Measurements from ENCODE around the gene USP48. TPM values are rescaled to one million over a fixed set of nuclear protein-coding genes. Genes with fewer than 3 reads are reported as not detected.

USP48 gene
- total and polyA plus RNA-seq, 2 of the 4 experiments (the other 2 are of a cell fraction), result 24.7 to 25.0 TPM

GRCh38 chr1:21755067-21755466 is 27.9 kb downstream of the USP48 start:
- no peak overlapping the region for H4K8ac ChIP-seq (ENCODE audit: low read depth in 2 of 2, low read length in 2 of 2)
- peaks cover 32% of the 10 kb centered on the region for H3K36me3 ChIP-seq (ENCODE audit: control insufficient read depth, insufficient read depth, low read length)
- no peak overlapping the region for H2AFZ ChIP-seq (replicated peaks; ENCODE audit: low read length, poor library complexity)
- no peak overlapping the region for H4K5ac ChIP-seq (ENCODE audit: low read depth, low read length)
- H3K9me1 ChIP-seq (ENCODE audit: insufficient read depth, low read length), result no peaks in the 10 kb centered on the region; the same call in 1 of the 2 replicates
- no peak overlapping the region for H2BK15ac ChIP-seq (ENCODE audit: low read depth, low read length)
- ChIA-PET CTCF (no interaction called here), POLR2A (ENCODE audit: unreplicated experiment) (no interaction called here)
- no peak overlapping the region for H3K9ac ChIP-seq (ENCODE audit: low read depth, low read length)
- dilution Hi-C loops (cut with HindIII; ENCODE audit: low sequenced_read_pairs, unreplicated experiment) (no loop called here), in situ Hi-C loops (cut with MboI; ENCODE audit: low sequenced_read_pairs) (no loop called here), intact Hi-C loops (cut with micrococcal nuclease) (no loop called here)
- ATAC-seq (ENCODE audit: low read depth), result no peak
- H3K4ac ChIP-seq (ENCODE audit: low read depth, low read length), result no peak overlapping the region
- no peak overlapping the region for H3K18ac ChIP-seq (ENCODE audit: low read depth, low read length)
- H3K9me3 ChIP-seq (ENCODE audit: control insufficient read depth, insufficient read depth, low read length), result no peaks in the 10 kb centered on the region
- no peaks in the 10 kb centered on the region for H3K27me3 ChIP-seq (ENCODE audit: control insufficient read depth, insufficient read depth, low read length)
- TF ChIP-seq MAZ (IDR thresholded peaks at IDR 0.05; ENCODE audit: borderline replicate concordance, low read depth, low read length) (no peak), RCOR1 (IDR thresholded peaks at IDR 0.05; ENCODE audit: insufficient replicate concordance, low read length) (no peak), SMC3 (IDR thresholded peaks at IDR 0.05; ENCODE audit: low read depth, low read length) (no peak), BHLHE40 (IDR thresholded peaks at IDR 0.05; ENCODE audit: low read depth, low read length) (no peak), CTCF (conservative IDR thresholded peaks at IDR 0.05; ENCODE audit: low read depth, low read length) (no peak), POLR2A (IDR thresholded peaks at IDR 0.05; ENCODE audit: low read depth, low read length) (no peak), NFE2L2 (IDR thresholded peaks at IDR 0.05; ENCODE audit: low read depth, low read length) (no peak), MXI1 (IDR thresholded peaks at IDR 0.05; ENCODE audit: borderline replicate concordance, low read depth, low read length) (no peak), CEBPB (IDR thresholded peaks at IDR 0.05; ENCODE audit: low read depth, low read length) (no peak), USF2 (IDR thresholded peaks at IDR 0.05; ENCODE audit: low read depth, low read length) (no peak), FOS (IDR thresholded peaks at IDR 0.05; ENCODE audit: low read depth, low read length) (no peak), CHD1 (IDR thresholded peaks at IDR 0.05; ENCODE audit: low read depth, low read length) (no peak), RAD21 (IDR thresholded peaks at IDR 0.05; ENCODE audit: low read length) (no peak)
- H3K4me1 ChIP-seq (ENCODE audit: control insufficient read depth, insufficient read depth, low read length), result no peaks in the 10 kb centered on the region
- no peak for DNase-seq
- H3K79me1 ChIP-seq (ENCODE audit: low read depth in 1 of 2, low read length in 2 of 2), result peaks cover 18 to 59% of the 10 kb centered on the region in 2 experiments
- no peak overlapping the region for H2AK5ac ChIP-seq (ENCODE audit: low read depth, low read length)
- BruUV-seq (replicated peaks), result no TSS peak
- H4K91ac ChIP-seq (ENCODE audit: insufficient read depth, low read depth, low read length), result no peak overlapping the region
- no peak overlapping the region for H3K56ac ChIP-seq (ENCODE audit: extremely low read depth, insufficient read depth, low read length)
- H2AK9ac ChIP-seq (replicated peaks; ENCODE audit: low read depth, low read length, poor library complexity), result no peak overlapping the region
- no peak overlapping the region for H3K23ac ChIP-seq (ENCODE audit: low read depth, low read length)
- no peak overlapping the region for H3K4me2 ChIP-seq (ENCODE audit: low read depth, low read length)
- no peak overlapping the region for H2BK20ac ChIP-seq (ENCODE audit: low read depth, low read length)
- no peak overlapping the region for H2BK5ac ChIP-seq (ENCODE audit: low read depth, low read length, poor library complexity, severe bottlenecking)
- H4K20me1 ChIP-seq (ENCODE audit: insufficient read depth, low read length), result peaks cover 25% of the 10 kb centered on the region
- no peak overlapping the region for H2BK120ac ChIP-seq (ENCODE audit: low read depth, low read length)
- H3K27ac ChIP-seq (ENCODE audit: insufficient read depth, low read length), result no peak overlapping the region
- H3K14ac ChIP-seq (replicated peaks; ENCODE audit: low read depth, low read length), result no peak overlapping the region
- no peak overlapping the region for H3K4me3 ChIP-seq (ENCODE audit: insufficient read depth, low read depth, low read length)
- no CpG with 5 or more reads among the region's 2 CpGs for WGBS, 2 experiments (ENCODE audit: extremely low coverage in 2 of 2, insufficient read length in 1 of 2)

Measured in IMR-90 (cell line).